HG02623 (cell line): ENCODE data around the gene GLCE.
"Not testable (repeated sequence)": the region's sequence is repeated elsewhere in the genome, so short reads cannot be mapped to it uniquely, and the experiment has no call there.

Experiments
- ATAC-seq: cut with Tn5 transposase; IDR thresholded peaks from one replicate; pipeline ENCODE4 v1.9.1; 2021; ENCODE audit warnings: moderate library complexity; ENCODE audit not compliant: unreplicated experiment

GLCE gene

GRCh38 chr15:69135499-69135898 is 24.9 kb upstream of the GLCE start:
- ATAC-seq: no peak

DNA sequence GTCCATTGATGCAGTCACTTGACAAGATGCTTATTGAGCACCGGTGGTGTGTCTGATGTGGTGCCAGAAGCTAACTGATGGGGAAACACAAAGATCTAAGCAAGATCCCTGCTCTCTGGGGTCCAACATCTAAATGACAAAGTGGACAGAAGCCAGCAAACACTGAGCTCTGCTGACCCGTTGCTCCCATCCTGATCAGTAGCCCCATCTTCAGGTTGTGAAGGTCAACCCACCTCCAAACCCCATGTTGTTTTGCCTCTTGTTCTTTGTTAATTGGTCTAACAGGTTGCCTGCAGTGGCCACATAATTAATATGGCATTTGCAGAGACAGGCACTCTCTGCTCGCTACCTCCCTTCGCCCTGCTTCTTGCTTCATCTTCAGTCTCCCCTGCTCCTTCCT is 21.5 kb upstream of the GLCE start:
- no peak for ATAC-seq

DNA sequence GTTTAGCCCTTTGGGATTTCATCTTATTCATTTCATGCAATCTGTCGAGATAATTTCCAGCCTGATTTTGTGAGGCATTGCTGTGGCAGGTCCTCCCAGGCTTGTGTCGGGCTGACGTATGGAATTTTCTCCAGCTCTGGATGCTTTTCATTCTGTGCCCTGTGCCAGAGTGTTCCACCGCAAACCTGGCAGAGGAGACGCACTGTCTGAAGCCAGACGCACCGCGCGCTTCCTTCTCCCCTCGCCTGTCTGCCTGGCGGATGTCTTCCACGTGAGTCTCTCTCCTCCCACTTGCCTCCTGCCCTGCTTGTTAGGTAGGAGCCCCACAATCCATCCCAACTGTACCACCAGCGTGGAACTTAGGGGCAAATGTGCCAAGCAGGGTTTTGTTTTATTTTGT is 20.1 kb upstream of the GLCE start:
- no peak for ATAC-seq

GRCh38 chr15:69141286-69141701 is 19.1 kb upstream of the GLCE start:
- ATAC-seq: no peak

DNA sequence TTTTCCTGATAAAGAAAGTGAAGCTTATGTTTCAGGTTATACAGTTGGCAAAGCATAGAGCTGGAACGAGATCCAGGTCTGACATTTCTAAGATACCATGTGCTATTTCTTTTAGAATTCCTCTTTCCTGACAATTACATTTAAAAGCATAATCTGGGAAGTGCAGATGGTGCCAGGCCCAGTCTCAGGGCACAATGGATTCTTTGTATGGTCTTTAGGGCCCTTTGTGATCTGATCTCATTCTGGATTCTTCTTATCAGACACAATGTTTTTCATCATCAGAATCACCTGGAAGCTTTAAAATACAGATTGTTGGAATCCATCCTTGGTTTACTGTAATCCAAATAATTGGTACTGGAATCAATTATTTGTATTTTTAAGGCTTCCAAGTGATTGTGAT is 18.6 kb upstream of the GLCE start:
- ATAC-seq: no peak

GRCh38 chr15:69143756-69144436 is 16.5 kb upstream of the GLCE start:
- ATAC-seq: no peak

- ATAC-seq: no peak
These were observed 15.9 kb upstream of the GLCE start for GRCh38 chr15:69144530-69144929.

DNA sequence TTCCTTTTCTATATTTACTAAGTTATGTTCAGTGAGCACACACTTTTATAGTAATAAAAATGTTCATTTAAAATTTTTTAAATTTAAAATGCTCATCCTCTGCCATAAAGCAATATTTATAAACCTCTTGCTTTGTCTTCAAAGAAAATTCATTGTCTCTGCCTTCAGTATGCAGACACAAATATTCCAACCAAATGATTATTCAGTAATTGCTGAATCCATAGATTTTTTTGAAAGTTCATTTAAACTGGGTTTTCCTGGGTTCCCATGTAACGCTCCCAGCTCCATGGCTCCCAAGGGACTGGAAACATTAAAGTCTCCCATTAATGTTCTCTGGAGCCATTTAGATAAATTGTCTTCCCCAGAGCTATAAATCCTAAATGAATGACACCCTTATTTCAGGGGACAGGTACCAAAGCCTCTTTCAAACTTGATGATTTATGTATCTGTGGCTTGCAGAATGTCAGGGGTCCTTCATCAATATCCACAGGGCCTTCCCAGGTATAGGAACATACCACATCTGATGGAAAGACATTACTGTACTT is 15.2 kb upstream of the GLCE start:
- no peak for ATAC-seq

DNA sequence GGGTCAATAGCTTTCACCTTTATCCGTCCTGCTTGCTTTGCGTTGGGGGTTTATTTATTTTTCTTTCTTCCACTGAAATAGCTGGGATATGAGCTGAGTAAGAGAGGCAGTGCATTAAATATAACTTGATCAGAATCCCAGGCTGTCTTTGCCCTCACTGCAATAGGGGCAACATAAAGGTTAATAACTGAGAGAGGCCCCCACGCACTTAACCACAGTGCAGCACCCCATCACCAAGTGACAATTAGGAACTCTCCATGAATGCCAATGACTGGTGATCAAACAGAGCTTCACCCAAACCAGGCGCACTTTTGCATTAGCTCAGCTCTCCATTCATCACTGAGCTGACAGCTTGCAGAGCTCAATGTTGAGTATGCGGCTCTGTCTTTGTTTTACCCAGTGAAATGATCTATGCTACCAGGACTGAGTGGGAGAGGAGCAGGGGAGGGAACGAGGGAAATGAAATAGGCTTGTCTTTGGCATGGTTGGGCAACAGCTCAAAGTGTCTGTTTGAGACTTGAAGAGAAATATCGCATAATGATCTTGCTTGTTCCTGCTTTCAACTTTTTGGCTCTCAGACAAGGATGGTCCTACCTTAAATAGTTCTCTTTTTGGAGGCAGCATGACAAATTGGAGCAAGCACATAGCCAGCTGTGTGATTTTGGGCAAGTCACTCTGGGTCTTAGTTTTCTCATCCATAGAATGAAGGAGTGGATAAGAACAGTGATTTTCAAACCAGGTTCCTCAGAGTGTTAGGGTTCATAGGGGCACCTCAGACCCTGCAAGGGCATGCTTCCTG is 14.5 kb upstream of the GLCE start:
- ATAC-seq: no peak

GRCh38 chr15:69146724-69147435 is 13.6 kb upstream of the GLCE start:
- no peak for ATAC-seq

DNA sequence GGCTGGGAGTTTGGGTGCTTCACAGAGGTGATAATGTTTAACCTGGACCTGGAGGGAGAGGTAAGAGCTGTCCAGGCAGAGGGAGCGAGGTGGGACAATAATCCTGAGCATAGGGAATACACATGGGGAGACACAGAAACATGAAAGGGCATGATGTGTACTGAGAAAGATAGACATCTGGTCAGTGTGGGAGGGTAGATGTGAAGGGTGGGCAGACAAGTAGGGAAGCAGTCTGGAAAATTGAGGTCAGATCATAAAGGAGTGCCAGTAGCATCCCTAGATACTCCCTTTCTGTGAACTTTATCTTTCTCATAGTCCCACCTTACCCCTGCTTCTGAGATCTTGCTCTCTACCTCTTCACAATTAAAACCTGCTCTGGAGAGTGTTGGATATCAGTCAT is 12.0 kb upstream of the GLCE start:
- no peak for ATAC-seq

GRCh38 chr15:69149163-69149562 is 11.3 kb upstream of the GLCE start:
- no peak for ATAC-seq

- no peak for ATAC-seq
These were observed 10.6 kb upstream of the GLCE start for GRCh38 chr15:69149803-69150202.

DNA sequence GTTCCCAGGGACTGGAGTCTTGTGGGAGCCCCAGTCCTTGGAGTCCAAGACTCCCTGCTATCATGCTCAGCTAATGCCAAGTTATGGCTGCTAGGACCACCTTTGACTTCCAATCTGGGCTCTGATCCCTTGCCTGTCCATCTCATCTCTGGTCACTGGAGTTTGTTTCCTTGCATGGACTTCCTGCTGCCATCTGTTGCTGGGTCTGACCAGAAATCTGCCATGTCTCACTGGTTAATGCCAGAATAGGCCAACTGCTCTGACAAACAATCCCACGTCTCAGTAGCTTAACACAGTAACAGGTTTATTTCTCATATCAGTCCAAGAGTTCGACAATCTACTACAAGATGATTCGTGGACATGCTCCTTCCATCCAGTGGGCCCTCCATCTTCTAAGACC is 10.1 kb upstream of the GLCE start:
- ATAC-seq: no peak

GRCh38 chr15:69150841-69151240 is 9.6 kb upstream of the GLCE start:
- ATAC-seq: no peak

DNA sequence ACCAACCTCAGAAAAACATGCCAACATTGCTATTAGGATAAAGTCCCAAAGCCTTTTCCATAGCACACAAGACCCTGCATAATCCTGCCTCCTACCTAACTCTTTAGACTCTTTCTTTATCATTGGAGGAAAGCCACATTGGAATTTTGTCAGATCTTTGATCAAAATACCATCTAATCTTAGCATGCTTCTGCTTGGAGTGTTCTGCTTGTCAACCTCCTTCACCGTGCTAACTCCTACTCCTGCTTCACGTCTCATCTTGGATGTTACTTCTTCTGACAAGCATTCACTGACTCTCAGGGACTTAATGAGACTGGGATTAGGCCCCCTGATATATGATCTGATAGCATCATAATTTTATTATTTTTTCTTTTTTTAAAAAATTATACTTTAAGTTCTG is 7.4 kb upstream of the GLCE start:
- no peak for ATAC-seq

GRCh38 chr15:69153587-69153986 is 6.8 kb upstream of the GLCE start:
- ATAC-seq: not testable (repeated sequence)

- ATAC-seq: no peak
These were observed 6.4 kb upstream of the GLCE start for GRCh38 chr15:69154078-69154477.

GRCh38 chr15:69154684-69155083 is 5.8 kb upstream of the GLCE start:
- no peak for ATAC-seq

GRCh38 chr15:69156736-69157381 is 3.6 kb upstream of the GLCE start:
- ATAC-seq: no peak

DNA sequence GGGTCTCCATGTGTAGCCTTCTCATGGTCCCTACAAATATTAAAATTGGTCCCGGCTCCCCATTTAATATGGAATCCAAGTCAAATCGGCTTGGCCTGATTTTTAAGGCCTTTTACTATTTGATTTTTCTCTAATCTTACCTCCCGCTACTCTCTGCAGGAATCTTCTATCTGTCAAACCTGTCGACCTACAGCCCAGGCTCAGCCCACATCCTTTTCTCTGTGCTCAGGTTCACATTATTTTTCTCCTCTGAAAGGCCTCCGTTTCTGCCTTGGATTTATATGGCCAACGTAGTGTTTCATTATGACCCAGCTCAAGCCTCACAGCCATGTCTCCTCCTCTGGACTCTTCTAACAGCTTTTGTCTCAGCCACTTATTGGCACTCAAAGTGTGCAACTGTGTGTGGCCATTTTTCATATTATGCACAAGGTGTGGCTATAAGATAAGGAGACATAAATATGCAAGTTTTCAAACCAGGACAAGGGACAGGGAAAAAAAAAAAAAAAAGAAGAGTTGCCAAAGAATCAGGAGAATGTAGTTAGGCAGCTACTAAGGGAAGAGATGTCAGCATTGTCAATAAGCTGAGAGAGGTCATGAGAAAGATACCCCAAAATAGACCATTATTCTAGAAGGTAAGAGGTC is 2.1 kb upstream of the GLCE start:
- no peak for ATAC-seq
